Measurements from ENCODE around the gene MED16.
A peak's percentile ranks its signal among the peaks of the same experiment; 100 is the strongest.
"Not testable (repeated sequence)": the region's sequence is repeated elsewhere in the genome, so short reads cannot be mapped to it uniquely, and the experiment has no call there.

The MED16 gene

GRCh38 chr19:852136-853013, 40.6 kb downstream of the MED16 start, which contains the start of gene ELANE:
TSS of gene ELANE (plus strand) at chr19:852303. CDS start at chr19:852329, 26 bp downstream.
- no peak for DNase-seq

GRCh38 chr19:850979-851335, 42.0 kb downstream of the MED16 start:
- DNase-seq: no peak

GRCh38 chr19:850221-850978, 42.6 kb downstream of the MED16 start:
- peak; percentile 73 for DNase-seq

GRCh38 chr19:849195-849594, 43.8 kb downstream of the MED16 start:
- not testable (repeated sequence) for DNase-seq

GRCh38 chr19:848386-848921, 44.5 kb downstream of the MED16 start:
- no peak for DNase-seq

GRCh38 chr19:845707-846521, 47.1 kb downstream of the MED16 start:
- DNase-seq: no peak

GRCh38 chr19:844546-844971, 48.4 kb downstream of the MED16 start:
- DNase-seq: no peak

- DNase-seq: no peak
These were observed 49.0 kb downstream of the MED16 start for GRCh38 chr19:843836-844545.

- DNase-seq: no peak
These were observed 49.7 kb downstream of the MED16 start for GRCh38 chr19:843180-843835.

GRCh38 chr19:842802-843179, 50.2 kb downstream of the MED16 start:
- not testable (repeated sequence) for DNase-seq

GRCh38 chr19:840519-841206, 52.3 kb downstream of the MED16 start, which contains the start of gene PRTN3:
TSS of gene PRTN3 (plus strand) at chr19:840999. CDS start at chr19:841009, 10 bp downstream.
- no peak for DNase-seq

GRCh38 chr19:835210-835810, 57.7 kb downstream of the MED16 start:
- DNase-seq: no peak

- DNase-seq: no peak
These were observed 58.8 kb downstream of the MED16 start for GRCh38 chr19:834216-834615.

- no peak for DNase-seq
These were observed 61.3 kb downstream of the MED16 start for GRCh38 chr19:831407-832369.

GRCh38 chr19:829129-829758, 63.7 kb downstream of the MED16 start:
- no peak for DNase-seq

GRCh38 chr19:827710-828321, 65.2 kb downstream of the MED16 start, which contains the start of gene AZU1:
TSS of gene AZU1 (plus strand) at chr19:827837. CDS start at chr19:827847, 10 bp downstream.
- DNase-seq: no peak

GRCh38 chr19:827314-827709, 65.7 kb downstream of the MED16 start:
- no peak for DNase-seq
